Spinal cord (tissue), 10 donors: Measurements from ENCODE around the gene SPDYE9. TPM values are rescaled to one million over a fixed set of nuclear protein-coding genes. Genes with fewer than 3 reads are reported as not detected.
"Not testable (repeated sequence)": the region's sequence is repeated elsewhere in the genome, so short reads cannot be mapped to it uniquely, and the experiment has no call there.

ENCODE experiments used
- DNase-seq, 6 donors: peaks; one replicate each; pipeline versions ENCODE4 v3.0.0 to v3.0.0-alpha.2; 2013 to 2015; ENCODE audit warnings: low spot score in 6 of 6, low read depth in 4 of 6
- H3K27ac ChIP-seq: one replicate; pipeline ENCODE4 v1.5.1; 2013; ENCODE audit warnings: low read depth, low read length, control low read depth
- H3K27me3 ChIP-seq: one replicate; pipeline ENCODE4 v1.6.1; 2013; ENCODE audit warnings: low read length; ENCODE audit not compliant: control insufficient read depth, insufficient read depth
- H3K36me3 ChIP-seq: one replicate; pipeline ENCODE4 v1.6.1; 2013; ENCODE audit warnings: low read length; ENCODE audit not compliant: control insufficient read depth, insufficient read depth
- H3K4me1 ChIP-seq: one replicate; pipeline ENCODE4 v1.6.1; 2013; ENCODE audit warnings: low read length; ENCODE audit not compliant: control insufficient read depth, insufficient read depth
- H3K4me3 ChIP-seq: one replicate; pipeline ENCODE4 v1.5.1; 2013; ENCODE audit warnings: low read depth, low read length, control low read depth
- H3K9me3 ChIP-seq: one replicate; pipeline ENCODE4 v1.6.1; 2013; ENCODE audit warnings: low read length; ENCODE audit not compliant: control insufficient read depth, insufficient read depth
- WGBS: methylation state at CpG from one replicate; pipeline ENCODE4 v1.1.5; 2013; ENCODE audit warnings: missing lambda C conversion rate; ENCODE audit not compliant: insufficient coverage; 5-methylcytosine and 5-hydroxymethylcytosine counted together
- long read RNA-seq, 4 donors: transcript quantifications; one replicate each; lab custom pipeline, GENCODE V29; 2026
- polyA plus RNA-seq, 2 donors: library from polyadenylated mRNA; unstranded; fragments of 120-200 nt; gene quantifications; one replicate each; pipeline ENCODE4 v1.2.1, GENCODE V29; 2013; ENCODE audit not compliant: insufficient read length in 2 of 2
- total RNA-seq, 2 donors: library from RNA; depleted of rRNA in 1 of 2; stranded (reverse); fragments of 120-200 nt in 1 of 2; fragments of >200 nt in 1 of 2; gene quantifications; one replicate each; pipeline versions ENCODE4 v1.2.3 to v1.2.4, GENCODE V29; 2013 to 2014
- donor health status: healthy.

SPDYE9 gene, protein sequence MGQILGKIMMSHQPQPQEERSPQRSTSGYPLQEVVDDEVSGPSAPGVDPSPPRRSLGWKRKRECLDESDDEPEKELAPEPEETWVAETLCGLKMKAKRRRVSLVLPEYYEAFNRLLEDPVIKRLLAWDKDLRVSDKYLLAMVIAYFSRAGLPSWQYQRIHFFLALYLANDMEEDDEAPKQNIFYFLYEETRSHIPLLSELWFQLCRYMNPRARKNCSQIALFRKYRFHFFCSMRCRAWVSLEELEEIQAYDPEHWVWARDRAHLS
- total RNA-seq = under 1 TPM; 0.06 to 0.10 TPM
- polyA plus RNA-seq = 1 to 10 TPM in 1 of 2 donors, under 1 TPM in 1; 0.36 to 1.6 TPM
- long read RNA-seq, donor 1 = 0 reads
- long read RNA-seq, donor 2 = 0 reads
- long read RNA-seq, donor 3 = 0 reads
- long read RNA-seq, donor 4, partial matches to known transcripts = 22 of 31 reads
- long read RNA-seq, donor 4, other reads (novel, unspliced or antisense) = 9 of 31 reads

DNA sequence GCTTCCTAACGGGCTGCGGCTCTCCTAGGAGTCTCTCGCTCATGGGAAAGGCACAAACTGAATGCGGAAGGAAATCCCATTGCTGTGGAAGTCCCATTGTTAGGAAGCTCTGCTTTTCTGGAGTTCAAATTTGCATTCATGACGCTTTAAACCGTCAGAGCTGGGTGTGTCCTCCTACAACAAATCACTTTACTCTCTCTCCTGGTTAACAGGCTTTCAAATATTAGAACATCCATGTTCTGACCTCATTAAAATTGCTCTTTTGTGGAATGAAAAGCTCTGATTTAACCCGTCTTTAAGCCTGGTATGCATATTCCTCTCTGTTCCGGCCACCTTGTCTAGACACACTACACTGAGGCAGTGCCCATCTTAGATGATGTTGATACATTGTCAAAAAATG, at the start of gene SPDYE9:
Gene SPDYE9 (minus strand): TSS at position 101 of the 400 bp plus-strand sequence. CDS start 1,800 bp downstream, outside the sequence.
- not testable (repeated sequence) for H3K9me3 ChIP-seq, H3K27ac ChIP-seq, DNase-seq, H3K36me3 ChIP-seq, H3K4me3 ChIP-seq, H3K4me1 ChIP-seq, H3K27me3 ChIP-seq
- WGBS = no CpG with 5 or more reads among the region's 8 CpGs

DNA sequence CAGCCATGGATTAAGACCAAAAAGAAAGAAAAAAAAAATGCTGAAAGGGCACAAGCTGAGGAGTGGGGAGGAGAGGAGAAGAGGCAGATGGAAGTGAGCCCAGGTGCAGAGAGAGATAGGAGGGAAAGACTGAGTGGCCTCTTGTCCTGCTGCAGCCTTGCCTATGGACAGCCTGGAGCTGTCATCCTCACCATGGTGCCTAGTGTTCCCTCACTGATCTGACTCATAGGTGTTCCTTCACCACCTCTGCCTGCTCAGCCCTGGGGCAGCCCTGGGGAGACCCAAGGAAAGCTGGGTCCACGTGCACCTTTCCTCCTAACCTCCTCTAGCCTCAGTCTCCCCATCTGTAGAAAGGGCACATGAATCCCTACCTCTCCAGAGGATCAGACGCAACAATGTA, 49.0 kb upstream of the SPDYE9 start:
- not testable (repeated sequence) for H3K4me3 ChIP-seq, H3K27ac ChIP-seq, H3K9me3 ChIP-seq, DNase-seq, H3K4me1 ChIP-seq, H3K36me3 ChIP-seq, H3K27me3 ChIP-seq
- no CpG with 5 or more reads among the region's 2 CpGs for WGBS

DNA sequence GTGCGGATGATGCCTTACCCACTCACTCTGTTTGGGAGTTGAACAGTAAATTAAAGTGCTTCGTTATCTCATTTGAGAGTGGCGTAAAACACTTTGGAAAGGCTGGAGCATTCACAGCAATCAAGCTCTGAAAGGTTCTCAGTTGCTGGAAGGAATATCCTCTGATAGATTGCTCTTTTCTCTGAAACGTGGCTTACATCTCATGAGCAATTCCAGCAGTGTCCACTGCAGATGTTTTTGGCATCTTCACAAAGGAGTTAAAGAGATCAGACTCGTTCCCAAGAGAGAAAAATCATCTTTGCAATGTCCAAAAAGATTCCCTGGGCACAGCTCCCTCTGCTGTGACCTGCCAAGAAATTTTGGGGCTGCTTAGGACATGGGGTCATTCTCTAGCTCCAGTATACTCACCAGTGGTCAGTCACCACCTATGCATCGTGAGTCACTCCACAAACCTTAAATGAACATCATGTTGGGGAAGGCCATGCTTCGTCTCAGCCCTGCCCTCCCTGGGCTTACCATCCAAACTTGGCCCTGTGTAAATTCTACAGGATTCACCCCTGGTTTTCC, 46.9 kb upstream of the SPDYE9 start:
- H3K4me3 ChIP-seq, H3K4me1 ChIP-seq, H3K27ac ChIP-seq, H3K9me3 ChIP-seq, H3K36me3 ChIP-seq, H3K27me3 ChIP-seq, DNase-seq: not testable (repeated sequence)
- WGBS = no CpG with 5 or more reads among the region's 7 CpGs

DNA sequence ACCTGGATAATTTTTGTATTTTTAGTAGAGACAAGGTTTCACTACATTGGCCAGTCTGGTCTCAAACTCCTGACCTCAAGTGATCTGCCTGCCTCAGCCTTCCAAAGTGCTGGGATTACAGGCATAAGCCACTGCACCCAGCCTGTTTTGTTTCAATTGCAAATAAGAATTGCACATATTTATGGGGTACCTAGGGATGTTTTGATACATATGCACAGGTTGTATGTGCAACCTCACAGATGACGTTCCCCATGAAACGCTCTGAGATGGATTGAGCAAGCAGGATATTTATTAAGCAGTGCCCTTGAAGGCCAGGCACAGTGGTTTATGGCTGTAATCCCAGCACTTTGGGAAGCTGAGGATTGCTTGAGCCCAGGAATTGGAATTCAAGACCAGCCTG, 44.8 kb upstream of the SPDYE9 start:
- not testable (repeated sequence) for H3K36me3 ChIP-seq, H3K27ac ChIP-seq, DNase-seq, H3K27me3 ChIP-seq, H3K4me3 ChIP-seq, H3K9me3 ChIP-seq, H3K4me1 ChIP-seq
- no CpG with 5 or more reads among the region's 2 CpGs for WGBS

DNA sequence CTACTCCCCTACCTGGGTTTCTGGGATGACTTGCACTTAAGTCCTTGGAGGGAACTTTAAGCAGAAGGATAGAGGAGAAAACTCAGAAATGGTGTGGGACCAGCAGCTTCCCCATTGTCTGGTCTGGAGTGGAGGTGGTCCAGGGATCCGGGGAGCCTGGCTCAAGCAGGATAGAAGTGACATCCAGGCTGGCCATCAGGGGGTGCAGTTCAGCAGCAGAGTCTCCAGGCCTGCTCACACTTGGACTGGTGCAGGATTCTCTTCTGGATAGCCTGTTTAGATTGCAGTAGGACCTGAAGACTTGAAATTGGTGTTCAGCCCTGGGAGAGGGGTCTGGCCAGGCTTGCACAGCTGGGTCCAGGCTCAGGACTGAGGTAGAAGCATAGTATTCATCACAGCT, 38.3 kb upstream of the SPDYE9 start:
- H3K27ac ChIP-seq, DNase-seq, H3K4me3 ChIP-seq, H3K9me3 ChIP-seq, H3K36me3 ChIP-seq, H3K4me1 ChIP-seq, H3K27me3 ChIP-seq: not testable (repeated sequence)
- WGBS = no CpG with 5 or more reads among the region's 1 CpG

DNA sequence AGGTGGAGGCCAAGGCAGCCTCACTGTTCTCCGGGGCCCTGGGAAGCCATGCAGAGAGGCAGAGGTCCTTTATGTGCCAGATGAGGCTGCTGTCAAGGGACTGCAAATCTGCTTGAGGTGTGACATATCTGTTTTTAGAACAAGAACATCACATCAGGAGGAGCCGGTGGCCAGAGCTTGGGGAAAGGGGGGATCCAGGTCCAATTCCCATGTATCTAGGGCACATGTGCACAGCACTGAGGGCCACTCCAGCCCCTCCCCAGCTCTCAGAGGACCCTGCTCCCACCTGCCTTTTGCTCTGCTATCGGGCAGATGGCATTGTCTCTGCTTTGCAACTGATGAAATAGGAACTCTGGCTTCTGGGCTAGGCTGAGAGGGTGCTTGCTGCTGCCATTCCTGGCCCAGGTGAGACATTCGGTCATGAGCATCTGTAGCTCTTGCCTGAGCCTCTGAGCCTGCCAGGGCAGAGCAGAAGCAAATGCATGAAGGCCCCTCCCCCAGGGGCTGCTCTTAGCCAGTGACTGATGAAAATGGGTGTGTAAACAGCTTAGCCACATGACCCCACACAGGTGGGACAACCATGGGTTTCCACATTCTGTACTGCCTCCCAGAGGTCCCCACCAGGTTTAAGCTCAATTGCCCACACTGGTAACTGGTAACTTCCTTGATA, 37.1 kb upstream of the SPDYE9 start:
- H3K9me3 ChIP-seq, H3K27ac ChIP-seq, H3K36me3 ChIP-seq, H3K4me1 ChIP-seq, H3K27me3 ChIP-seq, H3K4me3 ChIP-seq, DNase-seq: not testable (repeated sequence)
- no CpG with 5 or more reads among the region's 4 CpGs for WGBS

DNA sequence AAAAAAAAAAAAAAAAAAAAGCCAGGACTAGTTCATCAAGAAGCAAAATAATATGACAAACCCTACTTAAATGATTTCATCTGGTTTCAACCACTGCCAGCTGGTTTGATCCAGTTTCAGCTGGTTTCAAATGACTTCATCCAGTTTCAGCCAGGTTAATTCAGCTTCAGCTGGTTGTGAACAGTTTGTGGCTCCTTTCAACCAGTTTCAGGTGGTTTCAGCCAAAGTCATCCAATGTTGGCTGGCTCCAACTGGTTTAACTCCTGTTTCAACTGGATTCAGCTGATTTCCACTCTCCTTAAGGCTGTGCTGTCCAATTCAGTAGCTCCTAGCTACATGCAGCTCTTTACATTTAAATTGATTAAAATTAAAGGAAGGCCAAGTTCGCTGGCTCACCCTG, 32.3 kb upstream of the SPDYE9 start:
- not testable (repeated sequence) for H3K4me3 ChIP-seq, H3K36me3 ChIP-seq, H3K27me3 ChIP-seq, H3K27ac ChIP-seq, H3K4me1 ChIP-seq, DNase-seq, H3K9me3 ChIP-seq
- WGBS = no CpG with 5 or more reads among the region's 1 CpG

DNA sequence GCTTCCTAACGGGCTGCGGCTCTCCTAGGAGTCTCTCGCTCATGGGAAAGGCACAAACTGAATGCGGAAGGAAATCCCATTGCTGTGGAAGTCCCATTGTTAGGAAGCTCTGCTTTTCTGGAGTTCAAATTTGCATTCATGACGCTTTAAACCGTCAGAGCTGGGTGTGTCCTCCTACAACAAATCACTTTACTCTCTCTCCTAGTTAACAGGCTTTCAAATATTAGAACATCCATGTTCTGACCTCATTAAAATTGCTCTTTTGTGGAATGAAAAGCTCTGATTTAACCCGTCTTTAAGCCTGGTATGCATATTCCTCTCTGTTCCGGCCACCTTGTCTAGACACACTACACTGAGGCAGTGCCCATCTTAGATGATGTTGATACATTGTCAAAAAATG, 28.0 kb downstream of the SPDYE9 start, which contains the start of gene SPDYE11:
Gene SPDYE11 (minus strand): TSS at position 101 of the 400 bp plus-strand sequence. CDS start 1,800 bp downstream, outside the sequence.
- not testable (repeated sequence) for H3K27ac ChIP-seq, H3K4me3 ChIP-seq, H3K36me3 ChIP-seq, H3K4me1 ChIP-seq, H3K27me3 ChIP-seq, H3K9me3 ChIP-seq, DNase-seq
- WGBS = no CpG with 5 or more reads among the region's 8 CpGs

DNA sequence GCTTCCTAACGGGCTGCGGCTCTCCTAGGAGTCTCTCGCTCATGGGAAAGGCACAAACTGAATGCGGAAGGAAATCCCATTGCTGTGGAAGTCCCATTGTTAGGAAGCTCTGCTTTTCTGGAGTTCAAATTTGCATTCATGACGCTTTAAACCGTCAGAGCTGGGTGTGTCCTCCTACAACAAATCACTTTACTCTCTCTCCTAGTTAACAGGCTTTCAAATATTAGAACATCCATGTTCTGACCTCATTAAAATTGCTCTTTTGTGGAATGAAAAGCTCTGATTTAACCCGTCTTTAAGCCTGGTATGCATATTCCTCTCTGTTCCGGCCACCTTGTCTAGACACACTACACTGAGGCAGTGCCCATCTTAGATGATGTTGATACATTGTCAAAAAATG, 56.2 kb downstream of the SPDYE9 start, which contains the start of gene SPDYE8:
Gene SPDYE8 (minus strand): TSS at position 101 of the 400 bp plus-strand sequence. CDS start 1,800 bp downstream, outside the sequence.
- not testable (repeated sequence) for DNase-seq, H3K36me3 ChIP-seq, H3K4me1 ChIP-seq, H3K9me3 ChIP-seq, H3K27ac ChIP-seq, H3K4me3 ChIP-seq, H3K27me3 ChIP-seq
- no CpG with 5 or more reads among the region's 8 CpGs for whole genome bisulfite sequencing
